K562 (cell line): ENCODE results near the gene R3HDM2. TPM values are rescaled to one million over a fixed set of nuclear protein-coding genes. Genes with fewer than 3 reads are reported as not detected.

Experiments used
- CHD2 ChIP-seq: IDR thresholded peaks from 2 replicates; pipeline ENCODE4 v1.6.1; 2011; ENCODE audit warnings: low read depth, low read length
- DPF2 ChIP-seq: fragments of 450-650 bp; IDR thresholded peaks from 2 replicates; pipeline ENCODE4 v1.6.1; 2016
- GATAD2B ChIP-seq: fragments of 450-650 bp; IDR thresholded peaks from 2 replicates; pipeline ENCODE4 v1.6.1; 2017; ENCODE audit warnings: mild to moderate bottlenecking, borderline replicate concordance
- JUND ChIP-seq, 2 experiments: IDR thresholded peaks; 2 replicates in 1 of 2; 3 replicates in 1 of 2; pipeline ENCODE4 v1.6.1; 2011; ENCODE audit warnings: borderline replicate concordance in 2 of 2, low read depth in 2 of 2, low read length in 2 of 2, improper control_type of control experiment in 1 of 2, missing biosample characterization in 1 of 2, missing genetic modification characterization in 1 of 2, missing genetic modification reagents in 1 of 2
- L3MBTL2 ChIP-seq: fragments of 450-650 bp; IDR thresholded peaks from 2 replicates; pipeline ENCODE4 v1.6.1; 2016; ENCODE audit warnings: mild to moderate bottlenecking, moderate library complexity
- MXI1 ChIP-seq: IDR thresholded peaks from 2 replicates; pipeline ENCODE4 v1.6.1; 2011; ENCODE audit warnings: low read depth, mild to moderate bottlenecking, improper control_type of control experiment, low read length
- POLR2AphosphoS5 ChIP-seq: IDR thresholded peaks from 2 replicates; pipeline ENCODE4 v1.6.1; 2011; ENCODE audit warnings: mild to moderate bottlenecking, low read depth, low read length, moderate library complexity; ENCODE audit not compliant: control insufficient read depth, insufficient read depth
- SMARCB1 ChIP-seq: IDR thresholded peaks from 2 replicates; pipeline ENCODE4 v1.6.1; 2011; ENCODE audit warnings: improper control_type of control experiment, low read depth; ENCODE audit not compliant: insufficient read length
- SMC3 ChIP-seq: conservative IDR thresholded peaks from 2 replicates; pipeline ENCODE4 v1.6.1; 2011; ENCODE audit warnings: low read depth, low read length, improper control_type of control experiment; ENCODE audit not compliant: insufficient read depth
- ZNF707 ChIP-seq: fragments of 250-450 bp; sonication (Bioruptor Pico); conservative IDR thresholded peaks from 2 replicates; pipeline ENCODE4 v1.8.0; 2022; ENCODE audit warnings: inconsistent platforms, mild to moderate bottlenecking, moderate library complexity
- polyA plus RNA-seq, 8 experiments: library from polyadenylated mRNA; depleted of rRNA in 4 of 8; stranded (reverse) in 5 of 8; unstranded in 3 of 8; fragments of >200 nt; fragmentation: Nextera tagmentation in 2 of 8; fragmentation: Illumina TruSeq in 1 of 8; extraction: Ambion mirVana in 2 of 8; extraction: Trizol in 1 of 8; gene quantifications; 2 replicates each; pipeline versions ENCODE4 v1.2.1 to v1.2.3, GENCODE V29; 2011 to 2014; ENCODE audit warnings: inconsistent platforms in 1 of 8, missing spikeins in 1 of 8
- total RNA-seq, 7 experiments: library from RNA; depleted of rRNA in 6 of 7; stranded (reverse); fragments of >200 nt in 6 of 7; fragmentation: Illumina TruSeq in 2 of 7; extraction: Trizol in 2 of 7; gene quantifications; 2 replicates each; pipeline versions ENCODE4 v1.2.1 to v1.2.3, GENCODE V29; 2011 to 2021; ENCODE audit warnings: low replicate concordance in 1 of 7
- TF ChIP-seq, protein P1 (sequence below): IDR thresholded peaks from 3 replicates; pipeline ENCODE4 v1.6.1; 2011; ENCODE audit warnings: borderline replicate concordance, mild to moderate bottlenecking, moderate library complexity; ENCODE audit not compliant: insufficient read length; ENCODE audit errors: extremely low read depth
- TF ChIP-seq, protein P2 (sequence below): fragments of 450-650 bp; IDR thresholded peaks from 2 replicates; pipeline ENCODE4 v1.6.1; 2017; ENCODE audit warnings: antibody characterized with exemption
- TF ChIP-seq, protein P3 (sequence below): fragments of 250-450 bp; sonication (Bioruptor Pico); IDR thresholded peaks from 2 replicates; pipeline ENCODE4 v1.4.0; 2020; ENCODE audit warnings: mild to moderate bottlenecking, moderate library complexity, borderline replicate concordance
- TF ChIP-seq, protein P4 (sequence below): fragments of 250-450 bp; sonication (Bioruptor Pico); IDR thresholded peaks from 2 replicates; pipeline ENCODE4 v1.5.0; 2021

R3HDM2 gene
- total and polyA plus RNA-seq, 9 of the 15 experiments (the other 6 are each of a cell fraction or from before 2014, with no cell fraction given): 3.3 to 18.8 (median 9.0) TPM

DNA sequence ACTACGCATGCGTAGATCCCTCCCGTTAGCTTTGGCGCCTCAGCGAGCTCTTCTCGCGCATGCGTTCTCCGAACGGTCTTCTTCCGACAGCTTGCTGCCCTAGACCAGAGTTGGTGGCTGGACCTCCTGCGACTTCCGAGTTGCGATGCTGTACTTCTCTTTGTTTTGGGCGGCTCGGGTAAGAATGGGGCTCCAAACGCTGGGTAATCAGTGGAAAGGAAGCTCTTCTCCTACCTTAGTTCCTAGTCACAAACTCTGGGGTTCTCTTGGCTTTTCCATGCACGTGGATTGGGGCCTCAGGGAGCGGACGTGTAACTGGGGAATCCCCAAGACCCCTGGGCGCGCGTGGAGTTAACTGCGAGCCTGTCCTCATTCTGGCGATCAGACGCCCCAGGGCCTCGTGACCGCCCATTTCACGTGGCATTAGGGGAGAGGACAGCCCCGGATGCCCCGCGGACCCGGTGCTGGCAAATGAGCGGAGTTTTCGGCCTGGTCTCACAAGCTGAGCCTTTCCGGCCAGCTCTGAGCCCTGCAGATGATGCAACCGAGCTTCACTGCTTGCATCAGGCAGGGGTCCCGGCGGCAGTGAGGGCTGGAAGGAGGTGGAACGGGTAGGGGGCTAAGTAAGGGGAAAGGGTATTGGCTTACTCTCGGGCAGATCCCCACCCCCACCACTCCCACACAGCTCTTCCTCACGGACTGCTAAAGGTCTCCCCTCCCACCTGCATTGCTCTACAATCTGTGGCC lies 201.0 kb downstream of the R3HDM2 start, which contains the start of gene SHMT2 (continued):
- no peak for TF ChIP-seq SMARCB1
- no peak for TF ChIP-seq DPF2
- TF ChIP-seq ZNF707 (CRISPR knock-in tag): no peak
- no peak for TF ChIP-seq GATAD2B
- no peak for TF ChIP-seq MXI1
- TF ChIP-seq POLR2AphosphoS5: peak; percentile 47; the same call in 1 of the 2 replicates
- TF ChIP-seq, protein P1, sequence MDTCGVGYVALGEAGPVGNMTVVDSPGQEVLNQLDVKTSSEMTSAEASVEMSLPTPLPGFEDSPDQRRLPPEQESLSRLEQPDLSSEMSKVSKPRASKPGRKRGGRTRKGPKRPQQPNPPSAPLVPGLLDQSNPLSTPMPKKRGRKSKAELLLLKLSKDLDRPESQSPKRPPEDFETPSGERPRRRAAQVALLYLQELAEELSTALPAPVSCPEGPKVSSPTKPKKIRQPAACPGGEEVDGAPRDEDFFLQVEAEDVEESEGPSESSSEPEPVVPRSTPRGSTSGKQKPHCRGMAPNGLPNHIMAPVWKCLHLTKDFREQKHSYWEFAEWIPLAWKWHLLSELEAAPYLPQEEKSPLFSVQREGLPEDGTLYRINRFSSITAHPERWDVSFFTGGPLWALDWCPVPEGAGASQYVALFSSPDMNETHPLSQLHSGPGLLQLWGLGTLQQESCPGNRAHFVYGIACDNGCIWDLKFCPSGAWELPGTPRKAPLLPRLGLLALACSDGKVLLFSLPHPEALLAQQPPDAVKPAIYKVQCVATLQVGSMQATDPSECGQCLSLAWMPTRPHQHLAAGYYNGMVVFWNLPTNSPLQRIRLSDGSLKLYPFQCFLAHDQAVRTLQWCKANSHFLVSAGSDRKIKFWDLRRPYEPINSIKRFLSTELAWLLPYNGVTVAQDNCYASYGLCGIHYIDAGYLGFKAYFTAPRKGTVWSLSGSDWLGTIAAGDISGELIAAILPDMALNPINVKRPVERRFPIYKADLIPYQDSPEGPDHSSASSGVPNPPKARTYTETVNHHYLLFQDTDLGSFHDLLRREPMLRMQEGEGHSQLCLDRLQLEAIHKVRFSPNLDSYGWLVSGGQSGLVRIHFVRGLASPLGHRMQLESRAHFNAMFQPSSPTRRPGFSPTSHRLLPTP: no peak
- peak; percentile 81 for TF ChIP-seq L3MBTL2
- TF ChIP-seq, protein P2, sequence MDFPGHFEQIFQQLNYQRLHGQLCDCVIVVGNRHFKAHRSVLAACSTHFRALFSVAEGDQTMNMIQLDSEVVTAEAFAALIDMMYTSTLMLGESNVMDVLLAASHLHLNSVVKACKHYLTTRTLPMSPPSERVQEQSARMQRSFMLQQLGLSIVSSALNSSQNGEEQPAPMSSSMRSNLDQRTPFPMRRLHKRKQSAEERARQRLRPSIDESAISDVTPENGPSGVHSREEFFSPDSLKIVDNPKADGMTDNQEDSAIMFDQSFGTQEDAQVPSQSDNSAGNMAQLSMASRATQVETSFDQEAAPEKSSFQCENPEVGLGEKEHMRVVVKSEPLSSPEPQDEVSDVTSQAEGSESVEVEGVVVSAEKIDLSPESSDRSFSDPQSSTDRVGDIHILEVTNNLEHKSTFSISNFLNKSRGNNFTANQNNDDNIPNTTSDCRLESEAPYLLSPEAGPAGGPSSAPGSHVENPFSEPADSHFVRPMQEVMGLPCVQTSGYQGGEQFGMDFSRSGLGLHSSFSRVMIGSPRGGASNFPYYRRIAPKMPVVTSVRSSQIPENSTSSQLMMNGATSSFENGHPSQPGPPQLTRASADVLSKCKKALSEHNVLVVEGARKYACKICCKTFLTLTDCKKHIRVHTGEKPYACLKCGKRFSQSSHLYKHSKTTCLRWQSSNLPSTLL: no peak
- TF ChIP-seq CHD2: no peak
- TF ChIP-seq SMC3: no peak
- peak; percentile 72 for TF ChIP-seq JUND (IDR thresholded peaks at IDR 0.05; ENCODE audit: borderline replicate concordance, low read depth, low read length)
- peak; percentile 13; the same call in 1 of the 3 replicates for TF ChIP-seq JUND (tag; IDR thresholded peaks at IDR 0.05; ENCODE audit: borderline replicate concordance, low read depth, low read length)
- TF ChIP-seq, protein P3, sequence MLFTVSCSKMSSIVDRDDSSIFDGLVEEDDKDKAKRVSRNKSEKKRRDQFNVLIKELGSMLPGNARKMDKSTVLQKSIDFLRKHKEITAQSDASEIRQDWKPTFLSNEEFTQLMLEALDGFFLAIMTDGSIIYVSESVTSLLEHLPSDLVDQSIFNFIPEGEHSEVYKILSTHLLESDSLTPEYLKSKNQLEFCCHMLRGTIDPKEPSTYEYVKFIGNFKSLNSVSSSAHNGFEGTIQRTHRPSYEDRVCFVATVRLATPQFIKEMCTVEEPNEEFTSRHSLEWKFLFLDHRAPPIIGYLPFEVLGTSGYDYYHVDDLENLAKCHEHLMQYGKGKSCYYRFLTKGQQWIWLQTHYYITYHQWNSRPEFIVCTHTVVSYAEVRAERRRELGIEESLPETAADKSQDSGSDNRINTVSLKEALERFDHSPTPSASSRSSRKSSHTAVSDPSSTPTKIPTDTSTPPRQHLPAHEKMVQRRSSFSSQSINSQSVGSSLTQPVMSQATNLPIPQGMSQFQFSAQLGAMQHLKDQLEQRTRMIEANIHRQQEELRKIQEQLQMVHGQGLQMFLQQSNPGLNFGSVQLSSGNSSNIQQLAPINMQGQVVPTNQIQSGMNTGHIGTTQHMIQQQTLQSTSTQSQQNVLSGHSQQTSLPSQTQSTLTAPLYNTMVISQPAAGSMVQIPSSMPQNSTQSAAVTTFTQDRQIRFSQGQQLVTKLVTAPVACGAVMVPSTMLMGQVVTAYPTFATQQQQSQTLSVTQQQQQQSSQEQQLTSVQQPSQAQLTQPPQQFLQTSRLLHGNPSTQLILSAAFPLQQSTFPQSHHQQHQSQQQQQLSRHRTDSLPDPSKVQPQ (CRISPR knock-in tag): no peak
- TF ChIP-seq, protein P4, sequence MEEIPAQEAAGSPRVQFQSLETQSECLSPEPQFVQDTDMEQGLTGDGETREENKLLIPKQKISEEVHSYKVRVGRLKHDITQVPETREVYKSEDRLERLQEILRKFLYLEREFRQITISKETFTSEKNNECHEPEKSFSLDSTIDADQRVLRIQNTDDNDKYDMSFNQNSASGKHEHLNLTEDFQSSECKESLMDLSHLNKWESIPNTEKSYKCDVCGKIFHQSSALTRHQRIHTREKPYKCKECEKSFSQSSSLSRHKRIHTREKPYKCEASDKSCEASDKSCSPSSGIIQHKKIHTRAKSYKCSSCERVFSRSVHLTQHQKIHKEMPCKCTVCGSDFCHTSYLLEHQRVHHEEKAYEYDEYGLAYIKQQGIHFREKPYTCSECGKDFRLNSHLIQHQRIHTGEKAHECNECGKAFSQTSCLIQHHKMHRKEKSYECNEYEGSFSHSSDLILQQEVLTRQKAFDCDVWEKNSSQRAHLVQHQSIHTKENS (CRISPR knock-in tag): no peak
